GM18861 (cell line): ENCODE results near the gene SLC27A5.
A peak's percentile ranks its signal among the peaks of the same experiment; 100 is the strongest.

ENCODE experiments used
- ATAC-seq: cut with Tn5 transposase; IDR thresholded peaks from one replicate; pipeline ENCODE4 v1.9.1; 2021; ENCODE audit not compliant: unreplicated experiment

The SLC27A5 gene

GRCh38 chr19:58511353-58512208, at the start of gene SLC27A5:
Gene SLC27A5, minus strand, starts transcription at chr19:58511992. Its CDS starts 37 bp downstream, at chr19:58511955.
- no peak for ATAC-seq

- no peak for ATAC-seq
These were observed 49.1 kb upstream of the SLC27A5 start for GRCh38 chr19:58560921-58561320.

GRCh38 chr19:58560007-58560887, 48.5 kb upstream of the SLC27A5 start:
- ATAC-seq, result no peak

GRCh38 chr19:58559275-58560006, 47.6 kb upstream of the SLC27A5 start:
- ATAC-seq, result no peak

- ATAC-seq, result peak; percentile 42
These were observed 47.0 kb upstream of the SLC27A5 start for GRCh38 chr19:58558623-58559274.

- peak; percentile 2 for ATAC-seq
These were observed 46.4 kb upstream of the SLC27A5 start, which contains the start of gene UBE2M for GRCh38 chr19:58558066-58558622. Gene UBE2M, minus strand, starts transcription at chr19:58558611. Its CDS starts 230 bp downstream, at chr19:58558381.

- no peak for ATAC-seq
These were observed 45.7 kb upstream of the SLC27A5 start for GRCh38 chr19:58557221-58558065.

GRCh38 chr19:58556622-58557220, 44.9 kb upstream of the SLC27A5 start:
- no peak for ATAC-seq

- ATAC-seq, result no peak
These were observed 44.3 kb upstream of the SLC27A5 start for GRCh38 chr19:58555920-58556621.

GRCh38 chr19:58555369-58555885, 43.6 kb upstream of the SLC27A5 start:
- no peak for ATAC-seq

GRCh38 chr19:58554494-58555368, 42.9 kb upstream of the SLC27A5 start, which contains the start of gene CHMP2A:
Gene CHMP2A, minus strand, starts transcription at chr19:58555105. Its CDS starts 893 bp downstream, at chr19:58554212.
- ATAC-seq, result peak; percentile 22

- no peak for ATAC-seq
These were observed 42.2 kb upstream of the SLC27A5 start for GRCh38 chr19:58553799-58554493.

- no peak for ATAC-seq
These were observed 40.9 kb upstream of the SLC27A5 start for GRCh38 chr19:58552655-58553054.

- ATAC-seq, result no peak
These were observed 40.0 kb upstream of the SLC27A5 start for GRCh38 chr19:58551577-58552471.

- ATAC-seq, result no peak
These were observed 39.3 kb upstream of the SLC27A5 start for GRCh38 chr19:58551123-58551497.
